Upper lobe of left lung (tissue), 4 donors: ENCODE data around the gene ID2.

ENCODE experiments used
- CTCF ChIP-seq, 6 experiments: fragments of 450-650 bp in 4 of 6; fragments of 200-600 bp in 2 of 6; sonication (generic) in 2 of 6; IDR thresholded peaks; one replicate each; pipeline ENCODE4 v1.5.1; 2016 to 2019; ENCODE audit warnings: antibody characterized with exemption in 6 of 6
- EP300 ChIP-seq, 4 donors: sonication (generic); formaldehyde crosslinking; IDR thresholded peaks; one replicate each; pipeline ENCODE4 v1.5.1; 2017; ENCODE audit warnings: antibody characterized with exemption in 4 of 4, control low read depth in 2 of 4
- POLR2A ChIP-seq, 4 donors: fragments of 450-650 bp; IDR thresholded peaks; one replicate each; pipeline ENCODE4 v1.5.1; 2016 to 2017; ENCODE audit warnings: antibody characterized with exemption in 4 of 4, mild to moderate bottlenecking in 2 of 4
- POLR2AphosphoS5 ChIP-seq, 2 donors: sonication (generic); formaldehyde crosslinking; IDR thresholded peaks; one replicate each; pipeline ENCODE4 v1.5.1; 2017; ENCODE audit warnings: antibody characterized with exemption in 2 of 2

GRCh38 chr2:8677646-8678592 lies 3.9 kb upstream of the ID2 start:
- TF ChIP-seq POLR2AphosphoS5 (IDR thresholded peaks at IDR 0.05) (peak in 1 of 2 donors; percentile 34), CTCF (IDR thresholded peaks at IDR 0.05) (peak in 1 of 6 experiments; percentile 33), POLR2A (IDR thresholded peaks at IDR 0.05) (no peak), EP300 (IDR thresholded peaks at IDR 0.05) (no peak)
